Brain microvascular endothelial cell (primary cell): ENCODE results near the gene CHST9.

Source experiments
- DNase-seq: peaks from one replicate; pipeline ENCODE4 v3.0.0-alpha.2; 2020
- H3K27ac ChIP-seq: fragments of 250-450 bp; sonication (Bioruptor Pico); 2 replicates; pipeline ENCODE4 v1.5.1; 2020; ENCODE audit warnings: mild to moderate bottlenecking, moderate library complexity
- H3K27me3 ChIP-seq: fragments of 250-450 bp; sonication (Bioruptor Pico); replicated peaks from 2 replicates; pipeline ENCODE4 v1.5.1; 2020; ENCODE audit warnings: mild to moderate bottlenecking
- H3K36me3 ChIP-seq: fragments of 250-450 bp; sonication (Bioruptor Pico); replicated peaks from 2 replicates; pipeline ENCODE4 v1.5.1; 2020; ENCODE audit warnings: mild to moderate bottlenecking
- H3K4me3 ChIP-seq: 2 replicates; pipeline ENCODE4 v1.5.1; 2011; ENCODE audit warnings: low read depth, mild to moderate bottlenecking, control low read depth, low read length, moderate library complexity
- CTCF ChIP-seq: IDR thresholded peaks from 2 replicates; pipeline ENCODE4 v1.5.1; 2011; ENCODE audit warnings: low read depth, mild to moderate bottlenecking, moderate library complexity, low read length, control low read depth, inconsistent platforms; ENCODE audit errors: missing control alignments
- in situ Hi-C: cut with HindIII; loops from 2 replicates; pipeline ENCODE4 v1.10.0; 2017; ENCODE audit warnings: low sequenced_read_pairs, low pct_ligation_motif_present

Gene CHST9

GRCh38 chr18:26865557-26865956 lies 319.6 kb downstream of the CHST9 start, which contains the start of gene AQP4:
Gene AQP4 (minus strand): TSS chr18:26865707. CDS start chr18:26865689, 18 bp downstream.
- no peak for DNase-seq
- Histone ChIP-seq H3K4me3 (no peak within 1 kb of the TSS), H3K36me3 (no peaks in the 10 kb centered on the region), H3K27me3 (no peaks in the 10 kb centered on the region), H3K27ac (no peak within 1 kb of the TSS)
- in situ Hi-C loops: no loop called here
- no peak for TF ChIP-seq CTCF

GRCh38 chr18:26864658-26865057 lies 320.4 kb downstream of the CHST9 start:
- no peak for DNase-seq
- TF ChIP-seq CTCF: no peak
- Histone ChIP-seq H3K4me3 (no peak overlapping the region), H3K36me3 (no peaks in the 10 kb centered on the region), H3K27me3 (no peaks in the 10 kb centered on the region), H3K27ac (no peak overlapping the region)
- in situ Hi-C loops: no loop called here

GRCh38 chr18:26863921-26864497 lies 321.1 kb downstream of the CHST9 start:
- in situ Hi-C loops: no loop called here

GRCh38 chr18:26863122-26863879 lies 321.8 kb downstream of the CHST9 start:
- no peaks in the 10 kb centered on the region for H3K36me3 ChIP-seq
- TF ChIP-seq CTCF: no peak
- H3K27ac ChIP-seq: no peak overlapping the region
- no peaks in the 10 kb centered on the region for H3K27me3 ChIP-seq
- peak overlapping the region; percentile 15 for H3K4me3 ChIP-seq
- in situ Hi-C loops: no loop called here
- no peak for DNase-seq

More at GRCh38 chr18:26863921-26864497, 321.1 kb downstream of the CHST9 start:
- Histone ChIP-seq H3K27me3 (no peaks in the 10 kb centered on the region), H3K4me3 (no peak overlapping the region), H3K27ac (no peak overlapping the region), H3K36me3 (no peaks in the 10 kb centered on the region)
- DNase-seq: no peak
- no peak for TF ChIP-seq CTCF

GRCh38 chr18:26862084-26862483 lies 323.0 kb downstream of the CHST9 start:
- Histone ChIP-seq H3K27ac (no peak overlapping the region), H3K36me3 (no peaks in the 10 kb centered on the region), H3K27me3 (no peaks in the 10 kb centered on the region), H3K4me3 (no peak overlapping the region)
- TF ChIP-seq CTCF: no peak
- in situ Hi-C loops: no loop called here
- no peak for DNase-seq
